Adipocyte (in vitro differentiated cells): Measurements from ENCODE around the gene PPP2R2C.

Source experiments
- DNase-seq: peaks from one replicate; pipeline ENCODE4 v3.0.0-alpha.2; 2015; ENCODE audit warnings: low read depth
- H3K27me3 ChIP-seq: replicated peaks from 2 replicates; pipeline ENCODE4 v1.7.0; 2013; ENCODE audit warnings: mild to moderate bottlenecking, low read length, moderate library complexity; ENCODE audit not compliant: control insufficient read depth, insufficient read depth
- H3K36me3 ChIP-seq: 2 replicates; pipeline ENCODE4 v1.7.0; 2013; ENCODE audit warnings: low read length, mild to moderate bottlenecking, moderate library complexity; ENCODE audit not compliant: control insufficient read depth, insufficient read depth, severe bottlenecking
- H3K4me1 ChIP-seq: 2 replicates; pipeline ENCODE4 v1.7.0; 2013; ENCODE audit warnings: mild to moderate bottlenecking, low read length, moderate library complexity; ENCODE audit not compliant: control insufficient read depth, insufficient read depth
- H3K4me3 ChIP-seq: 2 replicates; pipeline ENCODE4 v1.7.0; 2013; ENCODE audit warnings: mild to moderate bottlenecking, low read length, moderate library complexity
- H3K9ac ChIP-seq: 2 replicates; pipeline ENCODE4 v1.7.0; 2013; ENCODE audit warnings: mild to moderate bottlenecking, low read length, moderate library complexity
- H3K9me3 ChIP-seq: 2 replicates; pipeline ENCODE4 v1.7.0; 2013; ENCODE audit warnings: mild to moderate bottlenecking, low read length, moderate library complexity; ENCODE audit not compliant: control insufficient read depth

PPP2R2C gene

GRCh38 chr4:6404611-6405396 is 67.6 kb downstream of the PPP2R2C start:
- H3K27me3 ChIP-seq = peaks cover 75% of the 10 kb centered on the region
- H3K36me3 ChIP-seq = no peaks in the 10 kb centered on the region
- no peak overlapping the region for H3K9ac ChIP-seq
- no peaks in the 10 kb centered on the region for H3K9me3 ChIP-seq
- H3K4me3 ChIP-seq = no peak overlapping the region
- DNase-seq = no peak
- peaks cover 5% of the 10 kb centered on the region for H3K4me1 ChIP-seq

- Histone ChIP-seq H3K36me3 (no peaks in the 10 kb centered on the region), H3K4me1 (peaks cover 5% of the 10 kb centered on the region), H3K27me3 (peaks cover 83% of the 10 kb centered on the region), H3K4me3 (no peak overlapping the region), H3K9me3 (no peaks in the 10 kb centered on the region), H3K9ac (no peak overlapping the region)
- no peak for DNase-seq
These were observed 69.1 kb downstream of the PPP2R2C start for GRCh38 chr4:6403400-6403685.

- H3K4me3 ChIP-seq = no peak overlapping the region
- H3K9me3 ChIP-seq = no peaks in the 10 kb centered on the region
- peaks cover 83% of the 10 kb centered on the region for H3K27me3 ChIP-seq
- no peak overlapping the region for H3K9ac ChIP-seq
- no peaks in the 10 kb centered on the region for H3K36me3 ChIP-seq
- H3K4me1 ChIP-seq = peaks cover 5% of the 10 kb centered on the region
- no peak for DNase-seq
These were observed 69.6 kb downstream of the PPP2R2C start for GRCh38 chr4:6402566-6403399.

DNA sequence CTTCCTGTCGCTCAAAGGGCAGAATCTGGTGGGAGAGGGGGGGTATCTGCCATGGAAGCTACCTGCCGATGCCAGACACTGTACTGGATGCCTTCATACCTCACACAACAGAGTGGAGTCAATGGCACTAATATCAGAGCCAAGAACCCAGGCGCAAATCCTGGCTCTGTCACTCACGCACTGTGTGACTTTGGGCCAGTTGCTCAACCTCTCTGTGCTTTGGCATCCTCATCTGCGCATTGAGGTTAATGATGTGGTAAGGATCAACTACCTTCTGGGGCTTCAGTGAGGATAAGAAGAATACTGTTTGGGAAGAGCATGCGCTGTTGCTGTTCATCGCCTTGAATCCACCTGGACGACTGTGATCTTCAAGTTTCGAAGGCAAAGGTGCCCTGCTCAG is 70.6 kb downstream of the PPP2R2C start:
- Histone ChIP-seq H3K9ac (no peak overlapping the region), H3K27me3 (peaks cover 82% of the 10 kb centered on the region), H3K36me3 (no peaks in the 10 kb centered on the region), H3K9me3 (no peaks in the 10 kb centered on the region), H3K4me1 (peaks cover 5% of the 10 kb centered on the region), H3K4me3 (no peak overlapping the region)
- no peak for DNase-seq

- no peak for DNase-seq
- Histone ChIP-seq H3K4me3 (no peak overlapping the region), H3K36me3 (no peaks in the 10 kb centered on the region), H3K27me3 (peaks cover 49% of the 10 kb centered on the region), H3K4me1 (no peaks in the 10 kb centered on the region), H3K9me3 (no peaks in the 10 kb centered on the region), H3K9ac (no peak overlapping the region)
These were observed 75.6 kb downstream of the PPP2R2C start for GRCh38 chr4:6396696-6397236.

DNA sequence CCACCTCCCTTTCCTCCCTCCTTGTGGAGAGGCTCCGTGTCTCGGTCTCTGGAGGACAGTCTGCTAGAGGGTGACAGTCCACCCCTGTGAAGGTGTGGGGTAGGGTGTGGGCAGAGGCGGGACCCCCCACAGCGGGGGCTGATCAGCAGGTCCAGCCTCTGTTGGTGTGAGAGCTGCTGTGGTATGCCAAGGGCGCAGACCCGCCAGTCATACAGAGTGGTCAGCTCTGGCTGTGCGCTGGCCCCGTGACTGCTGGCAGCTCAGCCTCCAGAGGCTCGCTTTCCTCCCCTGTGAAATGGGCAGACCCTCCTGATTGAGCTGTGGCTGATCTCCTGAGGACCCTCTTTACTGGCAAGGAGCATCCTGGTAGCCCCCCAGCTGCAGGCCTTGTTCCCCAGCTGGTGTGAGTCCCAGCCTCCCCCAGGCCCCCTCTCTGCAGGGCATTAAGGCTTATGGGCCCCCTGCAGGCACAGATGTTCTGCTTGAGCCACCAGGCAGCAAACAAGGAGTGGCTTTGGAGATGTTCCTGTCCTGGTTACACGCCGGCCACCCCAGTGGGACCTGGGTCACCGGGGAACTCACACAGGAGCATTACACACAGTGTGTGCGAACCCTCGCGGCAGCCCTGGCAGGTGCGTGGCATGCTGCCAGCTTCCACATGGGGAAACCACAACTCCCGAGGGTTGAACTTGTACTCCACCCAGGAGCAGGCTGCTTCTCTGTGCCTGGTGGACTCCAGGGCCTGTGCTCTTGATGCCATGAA is 76.8 kb downstream of the PPP2R2C start:
- H3K9ac ChIP-seq = no peak overlapping the region
- no peaks in the 10 kb centered on the region for H3K4me1 ChIP-seq
- no peak overlapping the region for H3K4me3 ChIP-seq
- no peaks in the 10 kb centered on the region for H3K36me3 ChIP-seq
- DNase-seq = no peak
- no peaks in the 10 kb centered on the region for H3K9me3 ChIP-seq
- peaks cover 46% of the 10 kb centered on the region for H3K27me3 ChIP-seq

DNA sequence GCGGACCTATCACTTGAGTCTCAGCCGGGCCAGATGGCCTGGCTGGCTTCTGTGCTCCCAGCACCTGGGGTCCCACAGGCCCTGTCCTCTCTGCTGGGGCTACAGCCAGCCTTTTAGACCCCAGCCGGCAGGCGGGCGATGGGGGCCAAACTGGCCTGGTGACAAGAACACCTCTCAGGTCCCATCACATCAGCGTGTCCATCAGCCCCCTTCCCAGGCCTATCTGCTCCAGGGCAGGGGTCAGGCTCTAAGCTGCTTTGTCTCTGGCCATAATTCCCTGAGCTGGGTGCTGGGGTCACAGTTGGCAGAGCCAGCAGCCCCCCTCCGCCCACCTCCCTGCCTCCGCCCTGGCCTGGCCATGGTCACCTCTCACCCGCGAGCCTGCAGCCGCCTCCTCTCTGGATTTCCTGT is 77.7 kb downstream of the PPP2R2C start:
- no peaks in the 10 kb centered on the region for H3K4me1 ChIP-seq
- H3K27me3 ChIP-seq = peaks cover 46% of the 10 kb centered on the region
- H3K9me3 ChIP-seq = no peaks in the 10 kb centered on the region
- H3K9ac ChIP-seq = no peak overlapping the region
- H3K36me3 ChIP-seq = no peaks in the 10 kb centered on the region
- no peak overlapping the region for H3K4me3 ChIP-seq
- DNase-seq = no peak

GRCh38 chr4:6393544-6394475 is 78.6 kb downstream of the PPP2R2C start:
- peaks cover 49% of the 10 kb centered on the region for H3K27me3 ChIP-seq
- no peak for DNase-seq

DNA sequence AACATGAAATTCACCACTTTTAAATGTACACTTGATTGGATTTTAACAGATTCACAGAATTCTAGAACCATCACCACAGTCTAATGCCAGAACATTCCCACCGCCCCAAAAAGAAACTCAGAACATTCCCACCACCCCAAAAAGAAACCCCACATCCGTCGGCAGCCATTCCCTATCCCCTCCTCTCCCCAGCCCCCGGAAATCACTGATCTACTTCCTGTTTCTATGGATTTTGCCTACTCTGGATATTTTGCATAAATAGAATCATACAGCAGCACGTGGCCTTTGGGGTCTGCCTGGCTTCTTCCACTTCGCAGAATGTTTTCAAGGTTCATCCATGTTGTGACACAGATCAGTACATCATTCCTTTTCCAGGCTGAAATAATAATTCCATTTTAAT is 79.3 kb downstream of the PPP2R2C start:
- no peaks in the 10 kb centered on the region for H3K4me1 ChIP-seq
- H3K4me3 ChIP-seq = no peak overlapping the region
- no peak for DNase-seq
- H3K9ac ChIP-seq = no peak overlapping the region
- no peaks in the 10 kb centered on the region for H3K9me3 ChIP-seq
- H3K27me3 ChIP-seq = peaks cover 48% of the 10 kb centered on the region
- H3K36me3 ChIP-seq = no peaks in the 10 kb centered on the region

More at GRCh38 chr4:6393544-6394475, 78.6 kb downstream of the PPP2R2C start:
- no peaks in the 10 kb centered on the region for H3K36me3 ChIP-seq
- H3K9ac ChIP-seq = no peak overlapping the region
- no peaks in the 10 kb centered on the region for H3K9me3 ChIP-seq
- no peak overlapping the region for H3K4me3 ChIP-seq
- H3K4me1 ChIP-seq = no peaks in the 10 kb centered on the region

DNA sequence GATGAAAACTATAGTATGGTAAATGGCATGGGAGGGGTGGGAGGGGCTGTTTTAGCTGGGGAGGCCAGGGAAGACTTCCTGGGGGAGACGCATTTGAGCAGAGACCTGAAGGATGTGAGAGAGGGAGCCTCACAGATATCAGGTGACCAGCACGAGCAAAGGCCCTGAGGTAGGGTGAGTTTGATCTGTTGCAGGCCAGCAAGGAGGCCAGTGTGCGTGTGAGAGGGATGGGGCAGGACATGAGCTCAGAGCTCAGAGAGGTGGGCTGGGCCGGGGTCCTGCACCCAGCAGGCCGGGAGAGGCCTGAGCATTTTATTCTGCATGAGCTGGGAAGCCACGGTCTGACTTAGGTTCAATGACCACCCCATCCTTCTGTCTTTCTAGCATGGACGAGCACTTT is 80.0 kb downstream of the PPP2R2C start:
- Histone ChIP-seq H3K4me1 (no peaks in the 10 kb centered on the region), H3K9ac (no peak overlapping the region), H3K36me3 (no peaks in the 10 kb centered on the region), H3K27me3 (peaks cover 46% of the 10 kb centered on the region), H3K4me3 (no peak overlapping the region), H3K9me3 (no peaks in the 10 kb centered on the region)
- DNase-seq = no peak
